CD4-positive, alpha-beta T cell treated with Interleukin-21 for 1 hour (primary cell): ENCODE results near the gene COL6A6.

Experiments used
- DNase-seq: peaks from one replicate; pipeline ENCODE4 v3.0.0-alpha.2; 2020

The COL6A6 gene

GRCh38 chr3:130516645-130517512, at the start of gene COL6A6:
TSS of gene COL6A6 (plus strand) at chr3:130517177. CDS start at chr3:130560365, 43,188 bp downstream.
- no peak for DNase-seq

GRCh38 chr3:130468311-130468710, 48.7 kb upstream of the COL6A6 start:
- no peak for DNase-seq

- no peak for DNase-seq
Measured at GRCh38 chr3:130470126-130470525, 46.9 kb upstream of the COL6A6 start.

- no peak for DNase-seq
Measured at GRCh38 chr3:130473416-130473815, 43.6 kb upstream of the COL6A6 start.

GRCh38 chr3:130480736-130481135, 36.2 kb upstream of the COL6A6 start:
- no peak for DNase-seq

GRCh38 chr3:130488288-130488687, 28.7 kb upstream of the COL6A6 start:
- no peak for DNase-seq

- no peak for DNase-seq
Measured at GRCh38 chr3:130488769-130489450, 28.1 kb upstream of the COL6A6 start.

- no peak for DNase-seq
Measured at GRCh38 chr3:130490241-130490640, 26.7 kb upstream of the COL6A6 start.

- no peak for DNase-seq
Measured at GRCh38 chr3:130491431-130491830, 25.5 kb upstream of the COL6A6 start.

- DNase-seq = no peak
Measured at GRCh38 chr3:130504701-130505100, 12.3 kb upstream of the COL6A6 start.

GRCh38 chr3:130506031-130506430, 10.9 kb upstream of the COL6A6 start:
- DNase-seq = no peak

- no peak for DNase-seq
Measured at GRCh38 chr3:130507746-130508145, 9.2 kb upstream of the COL6A6 start.

- no peak for DNase-seq
Measured at GRCh38 chr3:130509008-130509407, 8.0 kb upstream of the COL6A6 start.

- DNase-seq = no peak
Measured at GRCh38 chr3:130514681-130515080, 2.3 kb upstream of the COL6A6 start.

- DNase-seq = no peak
Measured at GRCh38 chr3:130515755-130516154, 1.2 kb upstream of the COL6A6 start.

- no peak for DNase-seq
Measured at GRCh38 chr3:130517602-130518001, 625 bp downstream of the COL6A6 start.

- DNase-seq = no peak
Measured at GRCh38 chr3:130519754-130520153, 2.8 kb downstream of the COL6A6 start.

- no peak for DNase-seq
Measured at GRCh38 chr3:130522399-130522798, 5.4 kb downstream of the COL6A6 start.

GRCh38 chr3:130527426-130527825, 10.4 kb downstream of the COL6A6 start:
- no peak for DNase-seq

- DNase-seq = no peak
Measured at GRCh38 chr3:130528120-130528519, 11.1 kb downstream of the COL6A6 start.

GRCh38 chr3:130529486-130530215, 12.7 kb downstream of the COL6A6 start:
- DNase-seq = no peak

- DNase-seq = no peak
Measured at GRCh38 chr3:130533247-130533646, 16.3 kb downstream of the COL6A6 start.

- DNase-seq = no peak
Measured at GRCh38 chr3:130537673-130538304, 20.8 kb downstream of the COL6A6 start.
